H4 (cell line): ENCODE results near the gene KLB. TPM values are rescaled to one million over a fixed set of nuclear protein-coding genes. Genes with fewer than 3 reads are reported as not detected.

Experiments
- total RNA-seq: library from RNA; depleted of rRNA; stranded (reverse); fragments of >200 nt; shearing (Covaris generic); gene quantifications from 2 replicates; pipeline ENCODE4 v1.2.3, GENCODE V29; 2014; rRNA removed

The KLB gene
- total RNA-seq, 1 experiment from 2014 or later: not detected

Other genes starting within 250 kb of the KLB start
- gene WDR19, start 224.4 kb upstream of the KLB start, total RNA-seq: 17.7 and 25.1 TPM in 2 replicates
- gene RFC1, start 40.6 kb upstream of the KLB start, total RNA-seq: 37.7 and 54.4 TPM in 2 replicates
- 4,508 and 5,734 TPM in 2 replicates for gene RPL9, start 52.0 kb downstream of the KLB start, total RNA-seq
- 13.6 and 16.6 TPM in 2 replicates for gene LIAS, start 52.1 kb downstream of the KLB start, total RNA-seq
- gene UGDH, start 120.5 kb downstream of the KLB start, total RNA-seq: 118 and 170 TPM in 2 replicates
- gene SMIM14, start 231.9 kb downstream of the KLB start, total RNA-seq: 64.1 and 73.3 TPM in 2 replicates